Hematopoietic multipotent progenitor cell treated with erythropoietin and hydrocortisone succinate and interleukin-3 and kit ligand, for 15 days (in vitro differentiated cells): Measurements from ENCODE around the gene CAMK2N1.
"Not testable (repeated sequence)": the region's sequence is repeated elsewhere in the genome, so short reads cannot be mapped to it uniquely, and the experiment has no call there.

ENCODE experiments used
- DNase-seq: peaks from one replicate; pipeline ENCODE4 v3.0.0-alpha.2; 2015; ENCODE audit warnings: low spot score

CAMK2N1 gene

DNA sequence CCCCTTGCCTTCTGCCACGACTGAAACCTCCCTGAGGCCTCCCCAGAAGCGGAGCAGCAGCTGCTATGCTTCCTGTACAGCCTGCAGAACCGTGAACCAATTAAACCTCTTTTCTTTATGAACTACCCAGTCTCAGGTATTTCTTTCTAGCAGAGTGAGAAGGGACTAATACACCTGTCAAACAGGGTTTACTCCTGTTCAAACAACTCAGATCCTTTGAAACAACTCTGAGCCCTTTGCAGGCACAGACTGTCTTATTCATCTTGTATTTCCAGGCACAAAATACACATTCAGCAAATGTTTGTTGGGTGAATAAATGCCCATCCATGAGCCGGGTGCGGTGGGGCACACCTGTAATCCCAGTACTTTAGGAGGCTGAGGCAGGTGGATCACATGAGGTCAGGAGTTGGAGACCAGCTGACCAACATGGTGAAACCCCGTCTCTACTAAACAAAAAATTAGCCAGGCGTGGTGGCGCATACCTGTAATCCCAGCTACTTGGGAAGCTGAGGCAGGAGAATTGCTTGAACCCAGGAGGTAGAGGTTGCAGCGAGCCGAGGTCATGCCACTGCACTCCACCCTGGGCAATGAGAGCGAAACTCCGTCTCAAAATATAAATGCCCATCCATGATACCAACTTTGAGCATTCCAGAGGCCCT is 10.8 kb upstream of the CAMK2N1 start:
- DNase-seq = not testable (repeated sequence)

- no peak for DNase-seq
Observed at GRCh38 chr1:20496241-20496661, 10.2 kb upstream of the CAMK2N1 start.

- no peak for DNase-seq
Observed at GRCh38 chr1:20495661-20496060, 9.7 kb upstream of the CAMK2N1 start.

DNA sequence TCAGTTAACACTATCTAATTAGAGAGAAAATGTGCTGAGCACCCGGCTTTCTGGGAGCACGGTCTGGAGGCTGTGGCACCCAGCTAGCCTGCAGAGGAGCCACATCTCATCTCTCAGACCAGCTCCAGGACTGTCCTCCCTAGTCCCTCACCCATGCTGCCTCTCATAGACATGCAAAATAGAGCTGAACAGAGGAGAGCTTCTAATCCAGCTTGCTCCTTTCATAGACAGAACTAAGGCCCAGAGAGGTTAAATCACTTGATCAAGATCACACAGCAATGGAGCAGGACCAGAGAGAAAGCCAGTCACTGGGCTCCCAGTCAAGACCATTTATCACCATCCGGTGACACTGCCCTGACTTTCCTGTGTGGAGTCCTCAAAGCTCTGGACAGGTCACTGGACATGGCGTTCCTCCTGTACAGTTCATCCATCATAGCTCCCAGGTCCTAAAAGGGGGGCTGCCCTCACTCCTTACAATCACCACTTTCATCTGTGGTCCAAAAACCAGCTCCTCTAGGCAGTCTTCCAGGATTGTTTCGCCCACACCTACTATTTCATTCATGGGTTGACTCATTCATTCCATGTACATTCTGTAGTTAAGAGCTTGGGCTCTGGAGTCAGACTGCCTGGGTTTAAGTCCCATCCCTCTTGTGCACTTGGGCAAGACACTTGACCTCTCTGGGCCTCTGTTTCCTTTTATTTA is 8.8 kb upstream of the CAMK2N1 start:
- no peak for DNase-seq

GRCh38 chr1:20493839-20494608 is 8.0 kb upstream of the CAMK2N1 start:
- peak; percentile 70 for DNase-seq

- DNase-seq = no peak
Observed at GRCh38 chr1:20493309-20493708, 7.3 kb upstream of the CAMK2N1 start.

GRCh38 chr1:20492751-20493150 is 6.7 kb upstream of the CAMK2N1 start:
- DNase-seq = no peak

GRCh38 chr1:20491866-20492265 is 5.9 kb upstream of the CAMK2N1 start:
- DNase-seq = no peak

DNA sequence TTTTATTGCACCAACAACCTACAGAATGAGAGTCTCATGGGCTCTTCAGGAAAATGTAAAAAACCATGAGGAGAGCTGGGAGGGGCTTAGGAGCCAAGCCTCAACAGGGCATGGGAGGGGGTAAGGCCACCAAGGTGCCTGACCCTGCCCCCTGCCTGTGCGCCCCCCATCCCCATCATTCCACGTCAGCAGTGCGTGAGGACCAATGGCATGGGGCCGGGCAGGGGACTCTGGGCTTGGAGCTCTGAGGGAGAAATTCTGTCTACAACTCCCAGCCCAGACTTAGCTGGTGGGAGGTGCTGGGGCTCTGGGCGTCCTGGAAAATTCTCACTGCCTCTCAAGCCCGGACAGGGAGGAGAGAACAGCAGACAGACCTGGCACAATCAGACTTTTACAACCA is 5.2 kb upstream of the CAMK2N1 start:
- DNase-seq = no peak

DNA sequence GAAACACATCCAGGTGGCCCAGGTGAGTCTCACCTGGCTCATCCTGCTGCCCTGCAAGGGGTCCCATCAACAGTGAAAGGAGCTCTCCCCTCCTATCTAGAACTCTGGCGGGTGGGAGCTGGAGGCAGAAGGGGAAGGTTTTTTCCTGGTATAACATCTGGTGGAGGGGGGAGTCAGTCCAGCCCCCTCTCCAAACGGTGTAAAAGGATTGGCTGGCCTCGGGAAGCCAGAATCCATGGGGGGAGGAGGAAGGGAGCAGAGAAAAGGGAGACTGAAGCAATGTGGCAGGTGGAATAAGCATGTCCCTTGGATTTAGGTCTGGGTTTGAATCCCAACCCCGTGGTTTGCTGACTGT is 1.2 kb upstream of the CAMK2N1 start:
- no peak for DNase-seq

DNA sequence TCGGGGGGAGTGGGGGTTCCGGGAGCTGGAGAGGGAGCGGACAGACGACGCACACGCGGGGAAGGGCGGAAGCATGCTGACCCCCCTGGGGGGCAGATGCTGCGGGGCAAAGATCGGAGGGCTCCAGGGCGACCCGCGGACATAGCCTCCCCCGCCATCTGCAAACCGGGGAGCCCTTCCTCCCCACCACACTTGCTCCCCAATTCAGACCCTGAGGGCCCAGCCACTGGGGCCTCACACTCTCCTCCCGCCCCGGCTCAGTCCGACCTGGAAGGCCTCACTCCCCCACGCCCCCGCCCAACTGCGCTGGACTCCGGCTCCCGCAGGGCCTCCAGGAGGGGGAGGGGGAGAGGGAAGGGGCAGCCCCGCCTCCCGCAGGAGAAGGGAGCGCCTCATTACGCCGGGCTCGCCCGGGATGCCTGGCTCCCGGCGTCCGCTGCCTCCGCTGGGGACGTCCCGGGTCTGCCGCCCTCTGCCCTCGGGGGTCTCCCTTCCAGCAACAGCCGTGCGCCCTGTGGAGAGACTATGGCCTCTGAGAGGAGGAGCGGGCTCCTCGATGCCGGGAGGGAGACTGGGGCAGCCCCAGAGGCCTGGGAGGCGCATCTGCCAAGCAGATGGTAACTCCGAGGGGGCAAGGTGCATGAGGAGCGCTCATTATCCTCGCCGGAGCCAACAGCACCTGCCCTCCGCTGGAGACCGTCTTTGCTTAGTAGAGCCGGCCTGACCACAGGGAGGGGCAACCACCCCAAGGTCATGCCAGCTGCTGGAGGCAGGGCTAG is 636 bp upstream of the CAMK2N1 start:
- no peak for DNase-seq

DNA sequence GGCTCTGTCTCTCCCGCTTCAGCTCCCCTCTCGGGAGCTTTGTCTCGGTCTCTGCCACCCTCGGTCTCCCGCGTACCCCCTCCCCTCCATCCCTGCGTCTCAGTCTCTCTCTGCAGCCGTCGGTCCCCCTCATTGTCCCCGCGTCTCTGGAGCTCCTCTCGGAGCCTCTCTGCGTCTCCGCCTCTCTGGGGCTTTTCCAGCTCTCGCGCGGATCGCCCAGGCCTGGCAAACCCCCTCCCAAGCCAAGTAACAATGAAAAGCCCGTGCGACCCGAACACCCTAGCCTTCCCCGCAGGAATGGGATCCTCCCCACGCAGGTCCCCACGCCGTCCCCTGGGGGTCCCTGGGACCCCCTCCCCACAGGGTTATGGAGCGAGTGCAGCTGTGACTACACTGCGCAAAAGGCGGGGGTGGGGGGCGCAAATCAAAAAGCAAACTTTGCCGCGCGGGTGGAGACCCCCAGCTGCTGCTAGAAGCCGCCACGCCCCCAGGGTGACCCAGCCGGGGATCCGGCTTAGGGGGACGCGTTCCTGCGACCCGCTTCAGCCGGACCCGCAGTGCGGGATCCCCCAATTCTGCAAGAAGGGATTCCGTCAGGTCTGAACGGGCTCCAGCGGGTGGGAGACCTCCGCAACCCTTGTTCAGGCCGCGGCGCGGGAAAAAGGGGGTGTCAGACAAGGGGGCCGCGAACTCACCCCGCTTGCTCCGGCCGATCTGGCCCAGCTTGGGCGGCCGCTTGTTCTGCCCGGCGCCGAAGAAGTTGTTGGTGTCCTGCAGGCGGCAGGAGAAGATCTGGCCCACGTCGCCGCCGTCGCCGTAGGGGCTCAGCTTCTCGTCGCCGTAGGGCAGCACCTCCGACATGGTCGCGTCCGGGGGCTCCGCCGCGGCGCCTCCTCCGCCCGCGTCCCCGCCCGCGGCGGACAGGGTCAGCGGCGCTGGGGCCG is 1.2 kb downstream of the CAMK2N1 start:
- no peak for DNase-seq

DNA sequence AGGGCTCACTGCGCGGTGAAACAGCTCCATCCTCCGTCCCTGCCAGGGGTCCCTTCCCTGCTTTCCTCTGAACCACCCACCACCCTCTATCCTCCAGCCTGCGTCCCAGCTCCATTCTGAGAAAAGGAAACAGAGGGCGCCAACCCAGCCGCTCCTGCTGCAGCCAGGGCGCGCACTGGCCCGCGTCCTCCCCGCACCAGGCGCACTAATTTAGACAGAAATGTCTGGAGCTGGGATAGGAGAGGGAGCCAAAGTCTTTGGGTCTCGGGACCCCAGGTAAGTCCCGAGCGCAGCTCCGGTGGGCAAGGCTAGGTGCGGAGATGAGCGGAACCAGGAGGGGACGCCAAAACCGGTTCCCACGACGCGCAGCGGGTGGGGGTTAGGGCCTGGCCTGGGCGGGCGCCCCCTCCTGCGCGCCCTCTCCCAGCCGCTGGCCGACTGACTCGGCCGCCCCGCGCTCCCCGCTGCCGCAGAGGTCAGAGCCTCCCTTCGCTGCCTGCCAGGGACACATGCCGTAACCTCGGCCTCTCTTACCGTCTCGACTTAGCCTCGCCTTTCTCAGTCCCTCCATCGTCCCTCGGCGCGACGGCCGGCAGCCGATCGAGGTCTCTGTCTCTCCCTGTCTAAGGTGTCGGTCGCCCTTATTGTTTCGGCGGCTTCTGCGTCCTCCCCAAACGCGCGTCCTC is 2.0 kb downstream of the CAMK2N1 start:
- no peak for DNase-seq

- no peak for DNase-seq
Observed at GRCh38 chr1:20483098-20483832, 2.7 kb downstream of the CAMK2N1 start.

GRCh38 chr1:20481643-20482498 is 4.1 kb downstream of the CAMK2N1 start:
- no peak for DNase-seq

GRCh38 chr1:20480951-20481617 is 4.9 kb downstream of the CAMK2N1 start:
- DNase-seq = no peak

- no peak for DNase-seq
Observed at GRCh38 chr1:20480243-20480944, 5.6 kb downstream of the CAMK2N1 start.

- no peak for DNase-seq
Observed at GRCh38 chr1:20479840-20480239, 6.2 kb downstream of the CAMK2N1 start.
